ENCODE data around the gene CHRNB4.
"Not testable (repeated sequence)": the region's sequence is repeated elsewhere in the genome, so short reads cannot be mapped to it uniquely, and the experiment has no call there.

The CHRNB4 gene, protein sequence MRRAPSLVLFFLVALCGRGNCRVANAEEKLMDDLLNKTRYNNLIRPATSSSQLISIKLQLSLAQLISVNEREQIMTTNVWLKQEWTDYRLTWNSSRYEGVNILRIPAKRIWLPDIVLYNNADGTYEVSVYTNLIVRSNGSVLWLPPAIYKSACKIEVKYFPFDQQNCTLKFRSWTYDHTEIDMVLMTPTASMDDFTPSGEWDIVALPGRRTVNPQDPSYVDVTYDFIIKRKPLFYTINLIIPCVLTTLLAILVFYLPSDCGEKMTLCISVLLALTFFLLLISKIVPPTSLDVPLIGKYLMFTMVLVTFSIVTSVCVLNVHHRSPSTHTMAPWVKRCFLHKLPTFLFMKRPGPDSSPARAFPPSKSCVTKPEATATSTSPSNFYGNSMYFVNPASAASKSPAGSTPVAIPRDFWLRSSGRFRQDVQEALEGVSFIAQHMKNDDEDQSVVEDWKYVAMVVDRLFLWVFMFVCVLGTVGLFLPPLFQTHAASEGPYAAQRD

DNA sequence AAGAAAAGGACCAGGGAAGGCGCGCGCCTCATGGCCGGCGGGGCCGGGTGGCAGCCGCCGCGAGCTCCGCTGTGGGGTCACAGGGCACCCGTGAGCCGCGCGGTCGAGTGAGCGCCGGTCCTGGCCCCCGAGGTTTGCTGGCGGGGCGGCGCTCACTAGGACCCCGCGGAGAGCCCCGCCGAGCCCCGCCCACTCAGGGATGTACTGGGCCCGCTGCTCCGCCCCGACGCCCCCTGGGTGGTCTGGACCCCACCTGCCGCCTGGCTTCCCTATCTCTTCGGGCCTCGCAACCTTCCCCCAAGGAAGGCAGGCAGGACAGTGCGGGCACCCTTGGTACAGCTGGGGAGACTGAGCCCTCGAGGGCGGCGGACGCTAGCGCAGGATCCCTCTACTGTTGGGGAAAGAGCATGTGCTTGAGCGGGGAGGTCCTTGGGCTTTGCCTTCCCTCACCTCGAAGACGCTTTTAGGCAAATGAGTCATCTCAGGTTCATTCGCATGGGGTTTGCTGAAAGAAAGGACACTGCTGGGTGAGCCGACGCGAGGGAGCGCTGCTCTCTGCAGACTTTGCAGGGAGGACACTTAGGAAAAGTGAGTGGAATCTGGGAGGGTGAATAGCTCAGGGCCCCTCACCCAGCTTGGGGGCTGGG, at the start of gene CHRNB4:
Gene CHRNB4, minus strand, starts transcription at position 109 of the 647 bp plus-strand sequence. Its CDS starts 77 bp downstream, at position 32.
- no peak for DNase-seq (ENCODE audit: low read depth in 3 of 3, low spot score in 1 of 3)

DNA sequence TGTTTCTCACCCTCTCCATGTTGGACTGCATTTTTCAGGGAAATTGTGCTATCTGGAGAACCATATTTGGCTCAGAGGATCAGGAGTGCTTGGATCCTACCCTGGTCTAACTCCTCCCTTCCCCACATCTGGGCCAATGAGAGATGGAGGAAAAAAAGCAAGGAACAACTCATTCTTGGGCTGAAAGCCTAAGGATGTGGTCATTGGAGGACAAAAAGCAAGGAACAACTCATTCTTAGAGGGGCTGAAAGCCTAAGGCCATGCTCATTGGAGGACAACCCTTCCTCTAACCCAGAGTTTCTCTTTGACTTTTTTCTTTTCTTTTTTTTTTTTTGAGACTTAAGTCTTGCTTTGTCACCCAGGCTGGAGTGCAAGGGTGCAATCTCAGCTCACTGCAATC, 48.6 kb upstream of the CHRNB4 start:
- no peak for DNase-seq (ENCODE audit: low read depth in 3 of 3, low spot score in 1 of 3)

DNA sequence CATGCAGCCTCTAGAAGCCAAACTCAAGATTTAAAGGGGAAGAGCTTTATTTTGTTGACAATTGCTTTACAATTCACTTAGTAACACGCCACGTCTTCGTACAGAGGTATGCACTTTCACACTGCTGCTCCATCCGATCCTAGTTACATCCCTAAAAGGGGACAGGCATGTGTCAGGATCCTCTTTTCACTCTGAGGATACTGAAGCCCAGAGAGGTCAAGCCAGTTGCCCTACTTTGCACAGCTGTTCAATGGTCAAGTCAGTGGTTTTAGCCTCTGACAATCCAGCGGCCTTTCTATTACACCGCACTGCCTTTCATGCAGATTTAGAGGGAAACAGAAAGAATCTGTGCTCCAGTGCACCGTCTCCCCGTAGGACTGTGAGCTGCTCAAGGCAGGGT, 44.9 kb upstream of the CHRNB4 start:
- DNase-seq (ENCODE audit: low read depth in 3 of 3, low spot score in 1 of 3), result no peak

DNA sequence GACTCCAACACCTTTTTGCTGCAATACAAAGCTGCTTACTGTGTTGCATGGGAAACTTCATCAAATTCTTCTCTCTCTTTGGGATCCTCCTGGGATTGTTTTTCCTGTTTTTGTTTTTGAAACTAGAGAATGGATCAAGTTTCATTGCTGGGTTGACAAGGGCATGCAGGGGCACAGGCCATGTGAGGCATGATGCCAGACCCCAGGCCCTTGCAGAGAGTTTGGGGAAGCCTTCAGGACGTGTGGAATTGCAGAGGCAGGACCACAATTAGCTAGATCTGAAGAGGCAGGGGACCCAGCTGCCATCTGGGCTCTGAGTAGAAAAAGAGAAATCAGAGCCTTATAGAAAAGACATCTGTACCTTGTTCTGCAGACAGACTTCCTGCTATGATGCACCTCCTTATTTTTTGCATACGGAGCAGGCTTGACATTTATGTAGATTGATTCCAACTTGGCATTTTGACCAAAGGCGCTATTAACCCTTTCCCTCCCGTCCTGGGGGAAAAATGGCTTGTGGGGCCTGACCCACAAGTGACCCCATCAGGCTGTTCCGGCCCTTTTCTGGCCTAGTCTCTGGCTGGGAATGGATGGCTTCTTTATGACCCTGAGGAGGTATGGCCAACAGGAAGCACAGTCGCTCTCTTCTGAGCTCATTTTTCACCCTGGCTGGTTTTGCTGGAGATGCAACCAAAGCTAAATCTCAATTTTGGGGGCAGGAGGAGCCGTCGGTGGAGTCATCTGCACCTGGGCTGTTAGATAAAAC, 44.3 kb upstream of the CHRNB4 start:
- no peak for DNase-seq (ENCODE audit: low read depth in 3 of 3, low spot score in 1 of 3)

DNA sequence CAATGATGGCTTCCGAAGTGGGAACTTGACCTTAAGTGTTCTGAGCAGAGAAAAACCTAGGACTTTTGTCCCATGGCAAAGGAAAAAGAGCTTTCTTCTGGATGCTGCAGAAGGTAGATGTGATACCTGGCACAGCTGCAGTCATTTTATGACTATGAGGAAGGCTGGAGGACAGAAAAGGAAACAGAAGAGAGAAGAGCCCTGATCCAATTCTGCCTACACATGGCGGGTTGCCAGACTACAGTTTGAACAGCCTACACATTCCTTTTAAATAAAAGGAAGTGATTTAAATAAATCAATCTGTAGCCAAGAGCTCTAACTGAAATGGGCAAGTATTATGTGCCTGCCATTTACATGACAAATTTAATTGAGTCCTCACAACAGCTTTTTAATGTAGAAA, 43.6 kb upstream of the CHRNB4 start:
- DNase-seq (ENCODE audit: low read depth in 3 of 3, low spot score in 1 of 3), result no peak

DNA sequence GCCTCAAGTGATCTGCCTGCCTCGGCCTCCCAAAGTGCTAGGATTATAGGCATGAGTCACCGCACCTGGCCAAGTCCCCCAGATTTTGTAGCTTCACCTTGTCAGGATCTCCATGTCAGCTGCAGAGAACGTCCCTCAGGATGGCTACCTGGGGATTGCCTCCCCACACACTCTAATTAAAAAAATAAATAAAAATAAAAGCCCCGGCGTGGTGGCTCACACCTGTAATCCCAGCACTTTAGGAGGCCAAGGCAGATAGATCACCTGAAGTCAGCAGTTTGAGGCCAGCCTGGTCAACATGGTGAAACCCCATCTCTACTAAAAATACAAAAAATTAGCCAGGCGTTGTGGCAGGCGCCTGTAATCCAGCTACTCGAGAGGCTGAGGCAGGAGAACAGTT, 42.6 kb upstream of the CHRNB4 start:
- DNase-seq (ENCODE audit: low read depth in 3 of 3, low spot score in 1 of 3), result not testable (repeated sequence)

DNA sequence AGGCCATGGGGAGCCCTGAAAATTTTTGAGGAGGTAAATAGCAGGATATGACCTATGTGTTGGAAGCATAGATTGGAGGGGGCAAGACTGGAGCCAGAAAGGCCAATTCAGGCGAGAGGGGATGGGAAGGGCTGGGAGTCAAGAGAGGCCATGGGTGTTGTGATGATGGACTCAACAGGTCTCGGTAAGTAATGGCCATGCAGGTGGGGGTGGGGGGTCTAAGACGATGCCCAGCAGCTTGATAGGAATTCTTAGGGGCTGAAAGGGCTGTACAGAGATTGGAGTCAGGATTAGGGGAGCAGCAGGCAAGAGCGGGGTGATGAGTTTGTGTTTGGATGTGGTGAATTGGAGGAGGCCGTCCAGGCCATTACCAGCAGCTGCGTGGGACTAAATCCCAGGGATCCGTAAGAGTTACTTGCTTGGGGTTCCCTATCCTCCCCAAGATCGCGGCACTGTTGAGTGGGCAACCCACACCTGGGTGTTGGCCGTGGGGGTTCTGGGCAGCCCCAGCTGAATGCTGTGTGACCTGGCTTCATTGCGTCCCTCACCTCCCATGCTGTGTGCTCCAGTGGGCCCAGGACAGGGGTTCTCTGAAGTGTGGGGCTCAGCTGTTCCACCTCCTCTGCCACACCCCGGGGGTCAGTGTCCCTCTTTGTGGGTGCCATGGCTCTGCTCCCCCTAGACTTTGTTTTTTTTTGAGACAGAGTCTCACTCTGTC, 41.8 kb upstream of the CHRNB4 start:
- no peak for DNase-seq (ENCODE audit: low read depth in 3 of 3, low spot score in 1 of 3)

DNA sequence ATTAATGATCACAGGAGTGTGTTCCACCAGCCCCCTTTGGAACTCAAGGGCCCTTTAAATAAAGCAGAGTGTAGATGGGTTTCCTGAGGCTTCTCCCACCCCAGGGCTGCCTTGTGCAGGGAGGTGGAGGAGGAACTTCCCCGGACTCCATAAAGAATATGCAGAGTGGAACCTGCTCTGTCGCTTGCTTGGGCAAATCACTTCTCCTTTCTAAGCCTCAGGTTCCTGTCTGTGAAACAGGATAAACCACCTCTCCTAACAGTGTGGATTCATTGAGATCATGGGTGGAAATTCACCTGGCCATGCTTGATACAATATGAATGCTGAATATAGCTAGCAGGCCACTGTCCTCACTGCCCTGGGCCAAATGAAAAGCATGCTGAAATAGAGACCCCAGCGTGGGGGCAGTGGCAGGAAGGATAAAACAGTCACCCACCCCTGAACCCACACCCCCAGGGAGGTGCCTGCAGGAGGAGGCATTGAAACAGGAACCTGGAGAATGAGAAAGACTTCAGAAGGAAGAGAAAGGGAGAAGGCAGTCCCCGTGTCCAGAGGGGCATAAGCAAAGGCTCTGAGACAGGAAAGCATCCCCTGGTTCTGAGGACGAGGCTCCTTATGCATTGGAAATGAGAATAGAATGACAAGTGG, 41.1 kb upstream of the CHRNB4 start:
- no peak for DNase-seq (ENCODE audit: low read depth in 3 of 3, low spot score in 1 of 3)

DNA sequence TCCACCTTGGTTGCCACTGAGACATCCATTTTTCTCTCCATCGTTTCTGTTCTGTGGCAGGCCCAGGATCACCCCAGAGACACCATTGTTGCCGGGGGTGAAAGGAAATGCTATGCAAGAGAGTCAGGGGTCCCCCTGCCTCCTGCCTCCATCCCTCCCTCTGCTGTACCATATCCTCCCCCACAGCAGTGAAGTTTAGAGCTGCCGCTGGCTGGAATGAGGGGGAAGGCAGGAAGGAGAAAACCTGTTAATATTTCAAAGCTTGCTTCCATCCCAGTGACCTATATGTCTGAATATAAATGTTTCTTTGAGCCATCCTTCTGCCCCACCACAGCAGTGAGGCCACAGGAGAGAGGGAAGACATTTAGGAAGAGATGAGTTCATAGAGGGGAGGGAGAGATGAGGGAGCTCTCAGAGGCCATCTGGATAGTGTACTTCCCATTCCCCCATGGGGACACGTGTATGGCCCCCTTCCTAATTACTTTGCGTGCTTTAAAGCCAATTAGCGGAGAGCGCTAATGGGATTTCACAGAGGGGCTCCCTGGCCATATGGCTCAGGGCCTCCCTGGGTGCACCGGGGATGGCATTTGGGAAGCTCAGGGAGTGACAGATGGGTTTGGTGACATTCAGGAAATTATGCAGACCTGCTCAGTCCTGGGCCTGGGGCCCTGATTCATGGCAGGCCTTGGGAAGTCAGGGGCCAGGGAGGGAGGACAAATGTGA, 40.4 kb upstream of the CHRNB4 start:
- DNase-seq (ENCODE audit: low read depth in 3 of 3, low spot score in 1 of 3), result no peak

DNA sequence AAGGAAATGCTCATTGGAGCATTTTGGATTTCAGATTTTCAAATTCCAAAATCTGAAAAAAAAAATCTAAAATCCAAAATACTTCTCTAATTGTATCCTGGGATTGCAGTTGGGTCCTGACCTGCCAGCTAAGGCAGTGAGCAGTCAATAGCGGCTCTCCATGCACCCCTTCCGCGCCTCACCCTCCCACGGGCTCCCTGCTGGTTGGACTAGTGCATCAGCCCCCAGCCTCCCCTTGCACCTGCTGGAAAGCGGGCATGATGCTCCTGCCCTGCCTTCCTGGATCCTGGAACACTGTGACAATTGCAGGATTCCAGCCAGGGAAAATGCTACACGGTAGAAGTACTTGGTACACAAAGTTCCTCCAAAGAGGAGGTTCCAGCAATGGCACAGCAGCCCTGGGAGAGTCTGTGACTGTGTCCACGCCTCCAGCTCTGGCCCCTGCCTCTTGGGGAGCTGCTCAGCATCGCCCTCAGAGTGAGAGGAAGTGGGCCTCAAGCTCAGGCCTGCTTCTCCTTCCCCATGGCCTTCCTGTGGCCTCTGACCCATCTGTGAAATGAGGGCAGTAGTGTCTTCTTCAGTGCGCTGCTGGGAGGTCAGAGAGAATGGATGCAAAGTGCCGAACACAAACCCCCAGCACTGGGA, 39.5 kb upstream of the CHRNB4 start:
- no peak for DNase-seq (ENCODE audit: low read depth in 3 of 3, low spot score in 1 of 3)

DNA sequence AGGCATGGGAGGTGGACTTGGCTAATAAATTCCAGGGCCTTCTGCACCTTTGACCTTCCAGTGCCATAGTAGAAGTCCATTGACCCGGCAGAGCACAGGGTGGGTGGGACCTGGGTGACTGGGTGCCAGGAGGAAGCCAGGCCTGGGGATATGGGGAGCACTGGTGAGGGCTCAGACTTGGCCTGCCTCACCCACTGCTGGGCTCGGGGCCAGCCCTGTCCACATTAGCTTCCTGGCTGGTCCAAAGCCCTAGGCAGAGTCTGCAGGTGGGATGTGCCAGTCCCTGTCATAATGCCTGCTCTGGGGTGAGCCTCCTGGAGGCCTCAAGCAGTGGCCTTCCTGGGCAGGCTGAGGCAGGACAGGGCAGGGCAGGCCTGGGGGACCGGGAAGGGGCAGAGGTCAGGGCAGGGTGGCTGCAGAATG, 38.1 kb upstream of the CHRNB4 start:
- no peak for DNase-seq (ENCODE audit: low read depth in 3 of 3, low spot score in 1 of 3)

DNA sequence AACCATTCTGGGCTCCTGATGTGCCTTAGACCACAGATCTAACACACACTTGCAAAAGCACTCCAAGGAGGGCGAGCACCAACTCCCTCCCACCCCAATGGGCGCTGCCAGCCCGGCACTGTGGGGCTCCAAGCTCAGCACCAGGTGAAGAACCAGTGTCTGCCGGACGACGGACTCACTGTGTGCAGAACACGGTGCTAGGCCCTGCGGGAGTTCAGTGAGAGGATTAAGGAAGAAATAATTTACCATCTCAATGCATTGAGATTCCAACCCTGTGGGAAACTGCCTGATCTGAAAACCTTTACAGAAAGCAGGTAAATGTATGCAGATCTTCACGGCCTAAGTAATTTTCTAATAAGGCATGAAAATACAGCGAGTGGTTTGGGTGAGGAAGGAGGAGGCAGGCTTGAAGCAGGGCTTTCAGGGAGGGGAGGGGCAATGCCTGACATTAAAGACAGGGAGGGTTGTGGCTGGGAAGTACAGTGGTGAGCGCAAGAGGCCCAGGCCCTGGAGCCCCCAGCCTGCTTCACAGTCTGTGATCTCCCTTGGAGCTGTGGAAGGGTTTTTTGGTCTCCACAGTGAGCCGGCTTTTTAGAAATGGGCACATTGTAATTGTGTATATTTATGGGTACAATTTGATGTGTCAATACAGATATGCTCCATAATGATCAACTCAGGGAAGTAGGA, 35.6 kb upstream of the CHRNB4 start:
- no peak for DNase-seq (ENCODE audit: low read depth in 3 of 3, low spot score in 1 of 3)

DNA sequence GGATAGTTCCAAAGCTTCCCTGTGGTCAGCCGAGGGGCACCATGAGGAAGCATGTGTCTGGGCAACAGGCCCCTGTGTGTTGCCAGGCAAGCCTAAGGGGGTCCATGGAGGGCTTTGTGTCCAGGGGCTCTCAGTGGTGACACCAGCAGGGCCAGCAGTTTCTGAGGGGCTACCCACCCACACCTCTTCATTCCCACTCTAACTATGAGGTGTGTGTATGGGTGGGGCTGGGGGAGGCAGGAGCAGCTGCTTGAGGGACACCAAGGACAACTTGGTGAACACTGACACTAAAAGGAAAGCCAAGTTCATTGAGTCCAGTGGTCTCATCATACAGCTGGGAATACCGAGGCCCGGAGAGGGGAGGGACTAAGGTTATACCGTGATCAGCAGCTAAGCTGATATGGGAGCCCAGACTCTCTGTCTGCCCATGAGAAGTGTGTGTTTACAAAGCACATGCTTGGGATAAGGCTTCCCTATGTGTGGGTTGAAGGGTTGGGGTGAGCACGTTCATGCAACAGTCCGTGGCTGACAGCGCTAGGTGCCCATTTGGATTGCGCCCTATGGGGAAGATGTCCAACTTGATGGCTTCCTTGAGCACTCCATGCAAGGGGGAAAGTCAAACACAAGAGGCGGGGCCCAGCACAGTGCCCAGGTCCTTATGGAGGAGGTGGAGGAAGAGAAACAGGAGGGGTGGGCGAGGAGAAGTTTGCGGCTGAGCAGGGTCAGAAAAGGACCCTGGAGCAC, 34.8 kb upstream of the CHRNB4 start:
- no peak for DNase-seq (ENCODE audit: low read depth in 3 of 3, low spot score in 1 of 3)

DNA sequence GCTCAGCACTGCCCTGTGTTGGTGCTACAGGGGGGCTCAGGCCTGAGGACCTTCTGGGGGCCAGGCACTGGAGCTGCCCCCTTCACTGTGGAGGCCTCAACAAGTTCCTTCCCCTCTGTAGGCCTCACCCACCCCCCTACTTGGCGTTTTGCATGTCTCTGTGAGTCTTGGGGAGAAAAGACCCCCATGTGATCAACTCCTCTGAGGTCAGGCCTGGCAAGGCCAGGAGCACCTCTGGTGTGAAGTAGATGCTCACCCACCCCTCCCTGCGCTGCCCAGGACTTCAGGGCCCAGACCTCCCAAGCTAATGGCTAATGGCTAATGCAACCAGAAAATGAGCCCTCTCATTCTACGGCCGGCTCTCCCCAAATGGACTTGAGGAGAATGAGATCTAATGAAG, 34.2 kb upstream of the CHRNB4 start:
- no peak for DNase-seq (ENCODE audit: low read depth in 3 of 3, low spot score in 1 of 3)

DNA sequence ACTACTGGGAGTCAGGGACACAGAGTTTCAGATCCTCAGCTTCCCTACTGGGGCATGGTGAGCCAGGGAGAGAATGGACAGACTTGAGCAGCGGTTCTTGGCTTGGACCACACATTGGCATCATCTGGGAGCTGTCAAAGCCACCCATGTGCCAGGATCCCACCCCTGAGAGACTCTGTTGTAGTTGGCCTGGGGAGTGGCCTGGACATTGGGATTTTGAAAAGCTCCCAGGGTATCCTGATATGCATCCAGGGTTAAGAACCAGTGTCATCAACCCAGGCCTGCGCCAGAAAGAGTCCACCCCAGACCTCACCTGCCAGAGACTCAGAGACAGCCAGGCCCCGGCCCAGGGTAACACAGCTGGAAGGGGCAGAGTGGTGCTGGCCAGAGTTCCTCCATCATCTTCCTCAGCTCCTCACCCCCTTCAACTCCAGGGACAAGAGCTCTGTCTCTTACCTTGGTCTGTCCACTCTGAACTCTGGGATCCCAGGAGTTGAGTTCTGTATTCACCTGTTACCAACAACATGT, 33.0 kb upstream of the CHRNB4 start:
- DNase-seq (ENCODE audit: low read depth in 3 of 3, low spot score in 1 of 3), result no peak

DNA sequence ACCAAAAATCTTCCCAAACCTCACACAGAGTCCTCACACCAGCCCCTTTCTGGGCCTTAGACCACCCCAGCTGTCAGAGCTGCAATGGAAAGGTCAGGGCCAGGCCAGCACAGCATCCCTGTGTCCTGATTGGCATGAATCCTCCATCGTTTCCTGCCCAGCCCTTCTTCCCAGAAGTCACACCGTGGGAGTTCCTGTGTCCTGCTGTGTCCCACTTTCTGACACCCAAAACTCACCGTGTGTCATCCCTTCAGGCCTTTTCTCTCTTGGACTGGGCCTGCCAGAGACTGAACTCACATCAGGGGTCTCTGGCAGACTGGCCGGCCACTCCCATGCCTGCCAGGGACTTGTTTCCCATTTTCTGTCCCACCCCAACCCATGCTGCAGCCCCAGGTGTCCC, 32.5 kb upstream of the CHRNB4 start:
- DNase-seq (ENCODE audit: low read depth in 3 of 3, low spot score in 1 of 3), result no peak

DNA sequence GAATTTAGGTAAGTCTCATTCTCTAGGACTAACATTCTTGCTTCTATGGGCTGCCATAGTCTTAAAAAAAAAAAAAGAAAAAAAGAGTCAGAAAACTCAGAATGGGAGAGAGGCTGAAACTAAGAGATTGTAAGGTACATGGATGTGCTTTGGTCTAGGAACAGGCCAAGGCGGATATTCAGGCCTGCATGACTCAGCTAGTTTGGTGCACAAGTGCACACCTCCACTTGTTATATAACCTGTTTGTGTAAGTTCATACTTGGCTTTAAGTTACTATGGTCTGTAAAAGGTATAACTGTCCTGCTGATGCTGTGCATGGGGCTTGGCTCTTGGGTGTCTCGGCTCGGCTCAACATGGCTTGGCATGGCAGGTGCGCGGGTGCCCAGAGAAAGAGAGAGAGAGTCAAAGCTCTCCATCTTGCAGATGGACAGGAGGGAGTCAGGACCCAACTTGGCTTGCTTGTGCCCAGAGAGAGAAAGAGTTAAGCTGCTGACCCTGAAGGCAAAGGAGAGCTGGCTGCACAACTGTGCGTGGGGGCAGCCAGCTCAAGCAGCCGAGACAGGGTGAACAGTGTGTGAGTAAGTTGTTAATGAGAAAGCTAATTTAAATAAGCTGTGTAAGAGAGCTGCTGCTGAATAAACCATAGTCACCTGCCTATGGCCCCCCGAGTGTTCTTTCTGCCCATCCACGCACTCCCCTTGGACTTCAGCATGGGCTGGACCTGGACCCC, 31.4 kb upstream of the CHRNB4 start:
- DNase-seq (ENCODE audit: low read depth in 3 of 3, low spot score in 1 of 3), result no peak

All from stimulated activated CD4-positive, alpha-beta T cell treated with anti-CD3 and anti-CD28 coated beads, TNF-alpha, amount 100 ng/mL, for 1 hour (primary cell).